ENCODE results near the gene KRT6C.

KRT6C gene

GRCh38 chr12:52428121-52428520 is 45.5 kb downstream of the KRT6C start:
- TF ChIP-seq CTCF (conservative IDR thresholded peaks at IDR 0.05; ENCODE audit: control insufficient read depth, insufficient read depth, low read depth, low read length), result no peak

GRCh38 chr12:52427083-52427482 is 46.5 kb downstream of the KRT6C start:
- no peak for DNase-seq (ENCODE audit: low read depth)
- H3K4me3 ChIP-seq (ENCODE audit: control insufficient read depth, low read depth, low read length), result no peak overlapping the region
- no peak for TF ChIP-seq CTCF (conservative IDR thresholded peaks at IDR 0.05; ENCODE audit: control insufficient read depth, insufficient read depth, low read depth, low read length)

More at GRCh38 chr12:52428121-52428520, 45.5 kb downstream of the KRT6C start:
- DNase-seq (ENCODE audit: low read depth), result no peak
- no peak overlapping the region for H3K4me3 ChIP-seq (ENCODE audit: control insufficient read depth, low read depth, low read length)

GRCh38 chr12:52426034-52426433 is 47.6 kb downstream of the KRT6C start:
- no peak for TF ChIP-seq CTCF (conservative IDR thresholded peaks at IDR 0.05; ENCODE audit: control insufficient read depth, insufficient read depth, low read depth, low read length)

GRCh38 chr12:52425466-52425865 is 48.1 kb downstream of the KRT6C start:
- no peak for DNase-seq (ENCODE audit: low read depth)
- TF ChIP-seq CTCF (conservative IDR thresholded peaks at IDR 0.05; ENCODE audit: control insufficient read depth, insufficient read depth, low read depth, low read length), result no peak
- no peak overlapping the region for H3K4me3 ChIP-seq (ENCODE audit: control insufficient read depth, low read depth, low read length)

More at GRCh38 chr12:52426034-52426433, 47.6 kb downstream of the KRT6C start:
- H3K4me3 ChIP-seq (ENCODE audit: control insufficient read depth, low read depth, low read length), result no peak overlapping the region
- no peak for DNase-seq (ENCODE audit: low read depth)

DNA sequence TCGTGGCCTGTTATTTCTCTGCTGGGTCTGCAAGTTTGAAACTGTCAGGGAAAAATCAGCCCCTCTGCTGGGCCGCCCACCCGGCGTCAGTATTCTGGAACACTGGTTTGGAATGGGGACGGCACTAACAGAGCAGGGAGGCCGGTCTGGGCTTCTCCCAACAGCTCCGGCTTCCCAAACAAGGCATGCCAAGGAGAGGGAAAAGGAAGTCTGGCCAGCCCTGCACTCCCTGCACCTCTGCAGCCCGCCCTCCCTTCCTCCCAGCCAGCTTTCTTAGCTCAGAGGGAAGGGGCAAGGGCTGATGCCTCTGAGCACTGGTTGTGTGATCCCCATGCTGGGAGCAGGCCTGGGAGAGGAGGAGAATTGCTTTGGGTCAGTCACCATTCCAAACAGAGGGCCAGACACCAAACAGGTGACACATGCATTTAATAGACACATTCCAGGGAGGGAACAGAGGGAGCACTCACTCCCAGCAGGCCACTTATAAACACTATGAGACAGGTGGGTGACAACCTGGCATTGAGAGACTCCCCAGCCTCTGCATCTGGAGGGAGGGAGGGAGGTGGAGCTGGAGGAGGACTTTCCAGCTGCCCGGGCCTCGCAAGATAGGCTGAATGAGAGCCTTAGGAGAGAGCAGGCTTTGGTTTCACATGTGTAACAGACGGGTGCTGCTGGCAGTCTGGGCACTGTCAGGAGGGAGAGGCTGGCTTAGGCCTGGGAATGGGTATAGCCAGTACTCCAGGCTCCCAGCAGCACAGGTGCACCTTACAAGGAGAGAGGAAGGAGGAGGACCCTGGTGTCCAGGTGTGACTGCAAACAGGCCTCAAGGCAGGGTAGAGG is 49.7 kb downstream of the KRT6C start:
- no peak for DNase-seq (ENCODE audit: low read depth)
- H3K4me3 ChIP-seq (ENCODE audit: control insufficient read depth, low read depth, low read length), result no peak overlapping the region
- TF ChIP-seq CTCF (conservative IDR thresholded peaks at IDR 0.05; ENCODE audit: control insufficient read depth, insufficient read depth, low read depth, low read length), result no peak

DNA sequence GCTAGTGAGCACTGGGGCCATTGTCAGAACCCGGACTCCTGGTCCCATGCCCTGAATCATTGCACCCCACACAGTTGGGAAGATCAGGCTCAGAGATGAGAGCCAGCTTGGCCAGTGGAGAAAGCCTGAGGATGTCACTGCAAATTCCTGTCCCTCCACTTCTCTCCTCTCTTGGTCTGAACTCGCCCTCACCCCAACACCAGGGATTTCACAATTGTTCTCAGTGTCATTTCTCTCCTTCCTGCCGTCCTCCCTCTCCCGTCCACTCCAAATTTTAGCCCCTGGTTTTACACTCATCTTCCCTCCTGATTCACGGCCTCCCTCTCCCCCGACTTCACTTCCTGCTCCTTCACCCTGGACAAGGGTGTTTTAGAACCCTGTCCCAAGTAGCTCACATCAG is 50.6 kb downstream of the KRT6C start:
- TF ChIP-seq CTCF (conservative IDR thresholded peaks at IDR 0.05; ENCODE audit: control insufficient read depth, insufficient read depth, low read depth, low read length), result no peak
- H3K4me3 ChIP-seq (ENCODE audit: control insufficient read depth, low read depth, low read length), result no peak overlapping the region
- DNase-seq (ENCODE audit: low read depth), result peak; percentile 14

Measured in fibroblast of mammary gland (primary cell).